Measurements from ENCODE around the gene UBFD1. TPM values are rescaled to one million over a fixed set of nuclear protein-coding genes. Genes with fewer than 3 reads are reported as not detected.
"Not testable (repeated sequence)": the region's sequence is repeated elsewhere in the genome, so short reads cannot be mapped to it uniquely, and the experiment has no call there.

The UBFD1 gene
- total RNA-seq, 1 experiment from 2014 or later = 89.6 TPM

DNA sequence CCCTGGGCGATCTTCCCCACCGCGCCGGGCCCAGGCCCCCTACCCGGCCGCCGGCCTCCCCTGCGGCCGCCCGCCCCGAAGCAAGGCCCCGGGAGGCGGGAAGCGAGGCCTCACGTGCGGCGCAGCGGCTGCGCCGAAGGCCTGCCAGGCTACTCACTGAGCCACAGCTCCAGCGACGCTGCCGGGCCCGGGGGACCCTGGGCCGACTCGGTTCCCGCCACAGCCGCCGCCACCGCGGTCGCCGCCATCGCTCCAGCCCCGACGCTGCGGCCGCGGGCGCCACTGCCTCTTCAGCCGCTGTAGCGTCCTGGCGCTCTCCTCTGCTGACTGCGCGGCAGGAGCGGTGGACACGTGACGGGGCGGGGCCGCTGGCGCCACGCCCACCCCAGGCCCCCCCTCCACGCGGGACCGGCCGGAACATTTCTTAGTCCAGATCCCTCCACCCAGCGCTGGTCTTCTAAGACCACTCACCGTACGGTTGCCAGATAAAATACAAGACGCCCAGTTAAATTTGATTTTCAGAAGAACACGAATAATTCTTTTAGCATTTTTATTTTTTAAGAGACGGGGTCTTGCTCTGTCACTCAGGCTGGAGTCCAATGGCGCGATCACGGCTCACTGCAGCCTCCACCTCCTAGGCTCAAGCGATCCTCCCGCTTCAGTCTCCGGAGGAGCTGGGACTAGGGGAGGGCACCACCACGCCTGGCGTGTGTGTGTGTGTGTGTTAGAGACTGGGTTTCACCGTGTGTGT lies 47.2 kb upstream of the UBFD1 start, which contains the start of gene GGA2:
Gene GGA2, minus strand, starts transcription at position 331 of the 751 bp plus-strand sequence. Its CDS starts 83 bp downstream, at position 248.
- Histone ChIP-seq H2AFZ (ENCODE audit: low read depth, low read length, poor library complexity, severe bottlenecking) (peak within 1 kb of the TSS; percentile 45), H3K4me2 (ENCODE audit: low read length) (peak within 1 kb of the TSS; percentile 78), H4K20me1 (ENCODE audit: insufficient read depth) (peaks cover 13% of the 10 kb centered on the region; the same call in 1 of the 2 replicates), H3K4me3 (replicated peaks in 1 of 2; ENCODE audit: low read depth in 1 of 2, low read length in 2 of 2) (peak within 1 kb of the TSS; percentile 64 to 78), H3K9me3 (ENCODE audit: control insufficient read depth in 1 of 2, insufficient read depth in 1 of 2, low read depth in 1 of 2, low read length in 2 of 2) (no peaks in the 10 kb centered on the region), H3K4me1 (ENCODE audit: control insufficient read depth in 1 of 2, insufficient read depth in 2 of 2, low read length in 2 of 2) (peaks cover 7 to 38% of the 10 kb centered on the region in 2 experiments; a peak in 3 of 4 replicates), H3K27ac (ENCODE audit: low read depth, low read length) (peak within 1 kb of the TSS; percentile 76; the same call in 1 of the 2 replicates), H3K36me3 (ENCODE audit: control insufficient read depth in 1 of 2, insufficient read depth in 2 of 2, low read length in 2 of 2) (no peaks in the 10 kb centered on the region; a peak in 1 of 4 replicates), H3K9ac (ENCODE audit: low read length) (peak within 1 kb of the TSS; percentile 80), H3K9me2 (ENCODE audit: insufficient read depth) (no peaks in the 10 kb centered on the region), H3K27me3 (ENCODE audit: insufficient read depth, low read length) (no peaks in the 10 kb centered on the region), H3K79me2 (ENCODE audit: insufficient read depth, low read length) (peaks cover 45% of the 10 kb centered on the region)
- RAD21 ChIA-PET (ENCODE audit: low non-redundant PET in 1 of 2, low total read pairs in 2 of 2, uncharacterized antibody in 2 of 2, unreplicated experiment in 2 of 2) = interaction anchor here (0.7 kb wide), 2 partner anchors 515 to 999 kb away, joined by 3 read pairs; no protein-coding TSS in a partner anchor
- ATAC-seq = peak; percentile 90
- POLR2A ChIA-PET = no interaction called here
- no peak for TF ChIP-seq EGR1 (IDR thresholded peaks at IDR 0.05; ENCODE audit: low read depth)
- peak; percentile 94 for TF ChIP-seq ZFX (IDR thresholded peaks at IDR 0.05)
- TF ChIP-seq SRF (IDR thresholded peaks at IDR 0.05; ENCODE audit: low read depth) = no peak
- TF ChIP-seq, protein P1, sequence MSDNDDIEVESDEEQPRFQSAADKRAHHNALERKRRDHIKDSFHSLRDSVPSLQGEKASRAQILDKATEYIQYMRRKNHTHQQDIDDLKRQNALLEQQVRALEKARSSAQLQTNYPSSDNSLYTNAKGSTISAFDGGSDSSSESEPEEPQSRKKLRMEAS (IDR thresholded peaks at IDR 0.05) = peak; percentile 77
- peak; percentile 64 for TF ChIP-seq SP1 (IDR thresholded peaks at IDR 0.05; ENCODE audit: low read depth)
- peak; percentile 54 for TF ChIP-seq YY1 (IDR thresholded peaks at IDR 0.05; ENCODE audit: extremely low read depth, insufficient replicate concordance, low read depth, low read length)
- TF ChIP-seq, protein P2, sequence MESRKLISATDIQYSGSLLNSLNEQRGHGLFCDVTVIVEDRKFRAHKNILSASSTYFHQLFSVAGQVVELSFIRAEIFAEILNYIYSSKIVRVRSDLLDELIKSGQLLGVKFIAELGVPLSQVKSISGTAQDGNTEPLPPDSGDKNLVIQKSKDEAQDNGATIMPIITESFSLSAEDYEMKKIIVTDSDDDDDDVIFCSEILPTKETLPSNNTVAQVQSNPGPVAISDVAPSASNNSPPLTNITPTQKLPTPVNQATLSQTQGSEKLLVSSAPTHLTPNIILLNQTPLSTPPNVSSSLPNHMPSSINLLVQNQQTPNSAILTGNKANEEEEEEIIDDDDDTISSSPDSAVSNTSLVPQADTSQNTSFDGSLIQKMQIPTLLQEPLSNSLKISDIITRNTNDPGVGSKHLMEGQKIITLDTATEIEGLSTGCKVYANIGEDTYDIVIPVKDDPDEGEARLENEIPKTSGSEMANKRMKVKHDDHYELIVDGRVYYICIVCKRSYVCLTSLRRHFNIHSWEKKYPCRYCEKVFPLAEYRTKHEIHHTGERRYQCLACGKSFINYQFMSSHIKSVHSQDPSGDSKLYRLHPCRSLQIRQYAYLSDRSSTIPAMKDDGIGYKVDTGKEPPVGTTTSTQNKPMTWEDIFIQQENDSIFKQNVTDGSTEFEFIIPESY (IDR thresholded peaks at IDR 0.05; ENCODE audit: extremely low read depth, insufficient replicate concordance, low read length) = no peak
- TF ChIP-seq POLR2AphosphoS5 (IDR thresholded peaks at IDR 0.05; ENCODE audit: low read depth, low read length) = peak; percentile 89
- TF ChIP-seq TCF7L2 (IDR thresholded peaks at IDR 0.05; ENCODE audit: borderline replicate concordance, extremely low read depth, insufficient read depth, insufficient read length) = no peak
- BruUV-seq (replicated peaks) = no TSS peak
- intact Hi-C loops (cut with micrococcal nuclease) = no loop called here
- DNase-seq (ENCODE audit: low read depth, low spot score) = peak; percentile 47
- CTCF ChIA-PET = no interaction called here

DNA sequence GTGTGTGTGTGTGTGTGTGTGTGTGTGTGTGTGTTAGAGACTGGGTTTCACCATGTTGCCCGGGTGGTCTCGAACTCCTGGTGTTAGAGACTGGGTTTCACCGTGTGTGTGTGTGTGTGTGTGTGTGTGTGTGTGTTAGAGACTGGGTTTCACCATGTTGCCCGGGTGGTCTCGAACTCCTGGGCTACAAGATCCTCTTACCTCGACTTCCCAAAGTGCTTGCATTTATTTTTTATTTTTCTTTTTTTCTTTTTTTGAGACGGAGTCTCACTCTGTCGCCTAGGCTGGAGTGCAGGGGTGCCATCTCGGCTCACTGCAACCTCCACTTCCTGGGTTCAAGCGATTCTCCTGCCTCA lies 46.6 kb upstream of the UBFD1 start:
- H3K9me3 ChIP-seq (ENCODE audit: control insufficient read depth in 1 of 2, insufficient read depth in 1 of 2, low read depth in 1 of 2, low read length in 2 of 2); H3K9me2 ChIP-seq (ENCODE audit: insufficient read depth); H4K20me1 ChIP-seq (ENCODE audit: insufficient read depth); ATAC-seq; H3K27me3 ChIP-seq (ENCODE audit: insufficient read depth, low read length); POLR2A ChIA-PET; DNase-seq (ENCODE audit: low read depth, low spot score); H3K36me3 ChIP-seq (ENCODE audit: control insufficient read depth in 1 of 2, insufficient read depth in 2 of 2, low read length in 2 of 2); CTCF ChIA-PET; intact Hi-C loops (cut with micrococcal nuclease); H2AFZ ChIP-seq (ENCODE audit: low read depth, low read length, poor library complexity, severe bottlenecking): not testable (repeated sequence)
- RAD21 ChIA-PET (ENCODE audit: low non-redundant PET in 1 of 2, low total read pairs in 2 of 2, uncharacterized antibody in 2 of 2, unreplicated experiment in 2 of 2) = interaction anchor here (0.7 kb wide), 2 partner anchors 514 to 998 kb away, joined by 3 read pairs; no protein-coding TSS in a partner anchor
- Histone ChIP-seq H3K4me1 (ENCODE audit: control insufficient read depth in 1 of 2, insufficient read depth in 2 of 2, low read length in 2 of 2) (peaks cover 3 to 32% of the 10 kb centered on the region in 2 experiments; a peak in 3 of 4 replicates), H3K4me3 (replicated peaks in 1 of 2; ENCODE audit: low read depth in 1 of 2, low read length in 2 of 2) (peak overlapping the region; percentile 64 to 78), H3K9ac (ENCODE audit: low read length) (peak overlapping the region; percentile 80), H3K4me2 (ENCODE audit: low read length) (peak overlapping the region; percentile 78), H3K79me2 (ENCODE audit: insufficient read depth, low read length) (peaks cover 40% of the 10 kb centered on the region), H3K27ac (ENCODE audit: low read depth, low read length) (peak overlapping the region; percentile 40; the same call in 1 of the 2 replicates)
- TSS peak; percentile 41 for BruUV-seq (replicated peaks)

Measured in HCT116 (cell line).